Measurements from ENCODE around the gene NOP53.

GRCh38 chr19:47704024-47704423 lies 41.3 kb upstream of the NOP53 start:
- TF ChIP-seq CTCF (IDR thresholded peaks at IDR 0.05; ENCODE audit: low read depth, low read length) (no peak), EZH2phosphoT487 (IDR thresholded peaks at IDR 0.05; ENCODE audit: low read depth) (no peak)

All from OCI-LY3 (cell line).